HEK293 (cell line): ENCODE measurements around the gene FLYWCH1.

Source experiments
- EGR2 ChIP-seq: fragments of 450-650 bp; formaldehyde crosslinking; IDR thresholded peaks from 2 replicates; pipeline ENCODE4 v1.5.1; 2016; ENCODE audit warnings: low read depth, missing biosample characterization, missing genetic modification characterization
- TRIM28 ChIP-seq: IDR thresholded peaks from 2 replicates; pipeline ENCODE4 v1.6.1; 2011; ENCODE audit warnings: low read length, control low read depth, borderline replicate concordance
- ZBTB8A ChIP-seq: fragments of 450-650 bp; formaldehyde crosslinking; IDR thresholded peaks from 2 replicates; pipeline ENCODE4 v1.5.1; 2016; ENCODE audit warnings: missing biosample characterization, missing genetic modification characterization
- ZNF10 ChIP-seq: fragments of 450-650 bp; formaldehyde crosslinking; IDR thresholded peaks from 2 replicates; pipeline ENCODE4 v1.5.1; 2017; ENCODE audit warnings: missing biosample characterization, missing genetic modification characterization
- ZNF121 ChIP-seq: fragments of 450-650 bp; formaldehyde crosslinking; IDR thresholded peaks from 2 replicates; pipeline ENCODE4 v1.5.1; 2016; ENCODE audit warnings: missing biosample characterization, missing genetic modification characterization
- ZNF133 ChIP-seq: fragments of 450-650 bp; formaldehyde crosslinking; IDR thresholded peaks from 2 replicates; pipeline ENCODE4 v1.5.1; 2016; ENCODE audit warnings: missing biosample characterization, missing genetic modification characterization
- ZNF157 ChIP-seq: fragments of 450-650 bp; formaldehyde crosslinking; IDR thresholded peaks from 2 replicates; pipeline ENCODE4 v1.5.1; 2016; ENCODE audit warnings: missing biosample characterization, missing genetic modification characterization
- ZNF24 ChIP-seq: fragments of 450-650 bp; formaldehyde crosslinking; IDR thresholded peaks from 2 replicates; pipeline ENCODE4 v1.5.1; 2016; ENCODE audit warnings: missing biosample characterization, missing genetic modification characterization
- ZNF266 ChIP-seq: fragments of 450-650 bp; formaldehyde crosslinking; IDR thresholded peaks from 2 replicates; pipeline ENCODE4 v1.5.1; 2016; ENCODE audit warnings: missing biosample characterization, missing genetic modification characterization, low read depth
- ZNF274 ChIP-seq, 2 experiments: fragments of 200-500 bp in 1 of 2; fragments of 450-650 bp in 1 of 2; sonication (Bioruptor generic) in 1 of 2; formaldehyde crosslinking in 1 of 2; IDR thresholded peaks; 2 replicates each; pipeline versions ENCODE4 v1.5.1 to v1.6.1; 2014 to 2016; ENCODE audit warnings: borderline replicate concordance in 1 of 2, inconsistent platforms in 1 of 2, low read length in 1 of 2, missing biosample characterization in 1 of 2, missing genetic modification characterization in 1 of 2
- ZNF302 ChIP-seq: fragments of 450-650 bp; formaldehyde crosslinking; IDR thresholded peaks from 2 replicates; pipeline ENCODE4 v1.5.1; 2016; ENCODE audit warnings: missing biosample characterization, missing genetic modification characterization, low read depth
- ZNF335 ChIP-seq: fragments of 450-650 bp; formaldehyde crosslinking; conservative IDR thresholded peaks from 2 replicates; pipeline ENCODE4 v1.5.1; 2016; ENCODE audit warnings: missing biosample characterization, missing genetic modification characterization
- ZNF341 ChIP-seq: fragments of 450-650 bp; formaldehyde crosslinking; IDR thresholded peaks from 2 replicates; pipeline ENCODE4; 2016; ENCODE audit warnings: low read depth, missing biosample characterization, missing genetic modification characterization
- ZNF433 ChIP-seq: fragments of 450-650 bp; formaldehyde crosslinking; IDR thresholded peaks from 2 replicates; pipeline ENCODE4 v1.5.1; 2016; ENCODE audit warnings: missing biosample characterization, missing genetic modification characterization, low read depth
- ZNF48 ChIP-seq: fragments of 450-650 bp; formaldehyde crosslinking; IDR thresholded peaks from 2 replicates; pipeline ENCODE4 v1.5.1; 2016; ENCODE audit warnings: missing biosample characterization, missing genetic modification characterization
- ZNF561 ChIP-seq: fragments of 450-650 bp; IDR thresholded peaks from 2 replicates; pipeline ENCODE4 v1.5.1; 2018; ENCODE audit warnings: missing biosample characterization, missing genetic modification characterization, borderline replicate concordance
- ZNF600 ChIP-seq: fragments of 450-650 bp; formaldehyde crosslinking; IDR thresholded peaks from 2 replicates; pipeline ENCODE4 v1.5.1; 2016; ENCODE audit warnings: missing biosample characterization, missing genetic modification characterization
- ZNF629 ChIP-seq: fragments of 450-650 bp; formaldehyde crosslinking; IDR thresholded peaks from 2 replicates; pipeline ENCODE4 v1.5.1; 2017; ENCODE audit warnings: missing biosample characterization, missing genetic modification characterization
- ZNF776 ChIP-seq: fragments of 450-650 bp; formaldehyde crosslinking; IDR thresholded peaks from 2 replicates; pipeline ENCODE4 v1.5.0; 2017; ENCODE audit warnings: missing biosample characterization, missing genetic modification characterization, borderline replicate concordance
- ZSCAN16 ChIP-seq: fragments of 450-650 bp; formaldehyde crosslinking; IDR thresholded peaks from 2 replicates; pipeline ENCODE4 v1.5.1; 2016; ENCODE audit warnings: missing biosample characterization, missing genetic modification characterization
- TF ChIP-seq, protein P1 (sequence below): fragments of 450-650 bp; formaldehyde crosslinking; conservative IDR thresholded peaks from 2 replicates; pipeline ENCODE4 v1.5.1; 2016; ENCODE audit warnings: low read depth, missing biosample characterization, missing genetic modification characterization
- TF ChIP-seq, protein P2 (sequence below): fragments of 450-650 bp; formaldehyde crosslinking; IDR thresholded peaks from 2 replicates; pipeline ENCODE4 v1.5.0; 2017; ENCODE audit warnings: missing biosample characterization, missing genetic modification characterization, borderline replicate concordance
- TF ChIP-seq, protein P3 (sequence below): fragments of 450-650 bp; IDR thresholded peaks from 2 replicates; pipeline ENCODE4 v1.5.1; 2018; ENCODE audit warnings: missing biosample characterization, mild to moderate bottlenecking, missing genetic modification characterization
- TF ChIP-seq, protein P4 (sequence below): fragments of 450-650 bp; formaldehyde crosslinking; IDR thresholded peaks from 2 replicates; pipeline ENCODE4 v1.5.1; 2016; ENCODE audit warnings: missing biosample characterization, missing genetic modification characterization
- TF ChIP-seq, protein P5 (sequence below): fragments of 450-650 bp; formaldehyde crosslinking; IDR thresholded peaks from 2 replicates; pipeline ENCODE4 v1.5.1; 2016; ENCODE audit warnings: missing biosample characterization, missing genetic modification characterization

FLYWCH1 gene

DNA sequence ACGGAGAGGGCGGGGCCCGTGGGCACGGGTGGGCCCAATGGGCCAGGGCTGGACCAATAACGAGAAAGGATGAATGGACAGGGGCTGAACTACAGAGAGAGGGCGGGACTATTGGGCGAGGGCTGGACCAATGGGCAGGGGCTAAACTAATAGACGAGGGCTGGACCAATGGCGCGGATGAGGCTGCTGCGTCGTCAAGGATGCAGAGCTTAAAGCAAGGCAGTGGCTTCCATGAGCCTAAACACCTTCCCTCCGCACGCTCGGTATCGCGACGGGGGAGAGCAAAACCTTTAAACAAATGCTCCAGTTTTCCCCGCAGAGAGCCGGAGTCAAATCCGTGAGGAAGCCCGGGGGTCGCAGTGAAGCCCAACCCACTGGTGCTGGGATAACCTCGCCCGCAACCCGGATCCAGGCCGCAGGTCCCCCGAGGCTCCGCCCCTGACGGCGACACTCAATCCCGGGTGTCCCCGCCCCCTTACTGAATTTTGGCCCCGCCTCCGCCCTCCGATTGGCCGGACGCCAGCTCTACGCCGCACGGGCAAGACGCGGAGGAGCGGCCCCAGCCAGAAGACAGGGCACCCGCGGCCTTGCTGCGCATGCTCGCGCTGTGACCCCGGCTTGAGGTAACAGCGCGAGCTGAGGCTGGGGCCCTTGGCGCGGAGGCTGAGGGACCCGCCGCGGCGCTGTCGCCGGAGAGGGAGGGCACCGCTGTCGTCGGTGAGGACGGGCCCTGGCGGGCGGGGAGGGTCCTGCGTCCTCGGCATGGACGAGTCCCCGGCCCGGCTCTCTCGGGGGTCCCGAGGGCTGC lies 28.9 kb upstream of the FLYWCH1 start, which contains the start of gene FLYWCH2 (continued):
- TF ChIP-seq ZNF629: 0 out of 2 replicates have a peak, but pooled peaks have one; percentile 12
- peak; percentile 66 for TF ChIP-seq ZNF335
- TF ChIP-seq, protein P1, sequence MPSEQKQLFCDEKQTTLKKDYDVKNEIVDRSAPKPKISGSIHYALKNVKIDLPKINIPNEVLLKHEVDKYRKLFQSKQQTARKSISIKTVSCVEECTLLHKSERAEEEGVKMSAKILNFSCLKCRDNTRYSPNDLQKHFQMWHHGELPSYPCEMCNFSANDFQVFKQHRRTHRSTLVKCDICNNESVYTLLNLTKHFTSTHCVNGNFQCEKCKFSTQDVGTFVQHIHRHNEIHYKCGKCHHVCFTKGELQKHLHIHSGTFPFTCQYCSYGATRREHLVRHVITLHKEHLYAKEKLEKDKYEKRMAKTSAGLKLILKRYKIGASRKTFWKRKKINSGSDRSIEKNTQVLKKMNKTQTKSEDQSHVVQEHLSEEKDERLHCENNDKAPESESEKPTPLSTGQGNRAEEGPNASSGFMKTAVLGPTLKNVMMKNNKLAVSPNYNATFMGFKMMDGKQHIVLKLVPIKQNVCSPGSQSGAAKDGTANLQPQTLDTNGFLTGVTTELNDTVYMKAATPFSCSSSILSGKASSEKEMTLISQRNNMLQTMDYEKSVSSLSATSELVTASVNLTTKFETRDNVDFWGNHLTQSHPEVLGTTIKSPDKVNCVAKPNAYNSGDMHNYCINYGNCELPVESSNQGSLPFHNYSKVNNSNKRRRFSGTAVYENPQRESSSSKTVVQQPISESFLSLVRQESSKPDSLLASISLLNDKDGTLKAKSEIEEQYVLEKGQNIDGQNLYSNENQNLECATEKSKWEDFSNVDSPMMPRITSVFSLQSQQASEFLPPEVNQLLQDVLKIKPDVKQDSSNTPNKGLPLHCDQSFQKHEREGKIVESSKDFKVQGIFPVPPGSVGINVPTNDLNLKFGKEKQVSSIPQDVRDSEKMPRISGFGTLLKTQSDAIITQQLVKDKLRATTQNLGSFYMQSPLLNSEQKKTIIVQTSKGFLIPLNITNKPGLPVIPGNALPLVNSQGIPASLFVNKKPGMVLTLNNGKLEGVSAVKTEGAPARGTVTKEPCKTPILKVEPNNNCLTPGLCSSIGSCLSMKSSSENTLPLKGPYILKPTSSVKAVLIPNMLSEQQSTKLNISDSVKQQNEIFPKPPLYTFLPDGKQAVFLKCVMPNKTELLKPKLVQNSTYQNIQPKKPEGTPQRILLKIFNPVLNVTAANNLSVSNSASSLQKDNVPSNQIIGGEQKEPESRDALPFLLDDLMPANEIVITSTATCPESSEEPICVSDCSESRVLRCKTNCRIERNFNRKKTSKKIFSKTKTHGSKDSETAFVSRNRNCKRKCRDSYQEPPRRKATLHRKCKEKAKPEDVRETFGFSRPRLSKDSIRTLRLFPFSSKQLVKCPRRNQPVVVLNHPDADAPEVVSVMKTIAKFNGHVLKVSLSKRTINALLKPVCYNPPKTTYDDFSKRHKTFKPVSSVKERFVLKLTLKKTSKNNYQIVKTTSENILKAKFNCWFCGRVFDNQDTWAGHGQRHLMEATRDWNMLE (tag by site-specific recombination): no peak
- no peak for TF ChIP-seq ZNF24 (tag by site-specific recombination)
- no peak for TF ChIP-seq ZNF274 (IDR thresholded peaks at IDR 0.05; ENCODE audit: low read length)
- TF ChIP-seq ZNF274 (tag by site-specific recombination; IDR thresholded peaks at IDR 0.05; ENCODE audit: borderline replicate concordance): no peak
- peak; percentile 49 for TF ChIP-seq ZNF341 (tag by site-specific recombination)
- no peak for TF ChIP-seq ZNF157 (tag by site-specific recombination)
- no peak for TF ChIP-seq ZNF121 (tag by site-specific recombination)
- TF ChIP-seq, protein P2, sequence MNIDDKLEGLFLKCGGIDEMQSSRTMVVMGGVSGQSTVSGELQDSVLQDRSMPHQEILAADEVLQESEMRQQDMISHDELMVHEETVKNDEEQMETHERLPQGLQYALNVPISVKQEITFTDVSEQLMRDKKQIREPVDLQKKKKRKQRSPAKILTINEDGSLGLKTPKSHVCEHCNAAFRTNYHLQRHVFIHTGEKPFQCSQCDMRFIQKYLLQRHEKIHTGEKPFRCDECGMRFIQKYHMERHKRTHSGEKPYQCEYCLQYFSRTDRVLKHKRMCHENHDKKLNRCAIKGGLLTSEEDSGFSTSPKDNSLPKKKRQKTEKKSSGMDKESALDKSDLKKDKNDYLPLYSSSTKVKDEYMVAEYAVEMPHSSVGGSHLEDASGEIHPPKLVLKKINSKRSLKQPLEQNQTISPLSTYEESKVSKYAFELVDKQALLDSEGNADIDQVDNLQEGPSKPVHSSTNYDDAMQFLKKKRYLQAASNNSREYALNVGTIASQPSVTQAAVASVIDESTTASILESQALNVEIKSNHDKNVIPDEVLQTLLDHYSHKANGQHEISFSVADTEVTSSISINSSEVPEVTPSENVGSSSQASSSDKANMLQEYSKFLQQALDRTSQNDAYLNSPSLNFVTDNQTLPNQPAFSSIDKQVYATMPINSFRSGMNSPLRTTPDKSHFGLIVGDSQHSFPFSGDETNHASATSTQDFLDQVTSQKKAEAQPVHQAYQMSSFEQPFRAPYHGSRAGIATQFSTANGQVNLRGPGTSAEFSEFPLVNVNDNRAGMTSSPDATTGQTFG (tag by site-specific recombination): no peak
- no peak for TF ChIP-seq EGR2
- no peak for TF ChIP-seq ZNF433 (tag by site-specific recombination)
- TF ChIP-seq ZNF600 (tag by site-specific recombination): 0 out of 2 replicates have a peak, but pooled peaks have one; percentile 24
- TF ChIP-seq, protein P3, sequence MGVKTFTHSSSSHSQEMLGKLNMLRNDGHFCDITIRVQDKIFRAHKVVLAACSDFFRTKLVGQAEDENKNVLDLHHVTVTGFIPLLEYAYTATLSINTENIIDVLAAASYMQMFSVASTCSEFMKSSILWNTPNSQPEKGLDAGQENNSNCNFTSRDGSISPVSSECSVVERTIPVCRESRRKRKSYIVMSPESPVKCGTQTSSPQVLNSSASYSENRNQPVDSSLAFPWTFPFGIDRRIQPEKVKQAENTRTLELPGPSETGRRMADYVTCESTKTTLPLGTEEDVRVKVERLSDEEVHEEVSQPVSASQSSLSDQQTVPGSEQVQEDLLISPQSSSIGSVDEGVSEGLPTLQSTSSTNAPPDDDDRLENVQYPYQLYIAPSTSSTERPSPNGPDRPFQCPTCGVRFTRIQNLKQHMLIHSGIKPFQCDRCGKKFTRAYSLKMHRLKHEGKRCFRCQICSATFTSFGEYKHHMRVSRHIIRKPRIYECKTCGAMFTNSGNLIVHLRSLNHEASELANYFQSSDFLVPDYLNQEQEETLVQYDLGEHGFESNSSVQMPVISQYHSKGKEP (tag by site-specific recombination): no peak
- TF ChIP-seq ZNF561 (tag by site-specific recombination): 0 out of 2 replicates have a peak, but pooled peaks have one; percentile 63
- TF ChIP-seq ZNF266 (tag by site-specific recombination): no peak
- TF ChIP-seq TRIM28: no peak
- TF ChIP-seq ZBTB8A (tag by site-specific recombination): peak; percentile 46; the same call in 1 of the 2 replicates
- no peak for TF ChIP-seq ZSCAN16 (tag by site-specific recombination)
- TF ChIP-seq ZNF48 (tag by site-specific recombination): no peak
- TF ChIP-seq, protein P4, sequence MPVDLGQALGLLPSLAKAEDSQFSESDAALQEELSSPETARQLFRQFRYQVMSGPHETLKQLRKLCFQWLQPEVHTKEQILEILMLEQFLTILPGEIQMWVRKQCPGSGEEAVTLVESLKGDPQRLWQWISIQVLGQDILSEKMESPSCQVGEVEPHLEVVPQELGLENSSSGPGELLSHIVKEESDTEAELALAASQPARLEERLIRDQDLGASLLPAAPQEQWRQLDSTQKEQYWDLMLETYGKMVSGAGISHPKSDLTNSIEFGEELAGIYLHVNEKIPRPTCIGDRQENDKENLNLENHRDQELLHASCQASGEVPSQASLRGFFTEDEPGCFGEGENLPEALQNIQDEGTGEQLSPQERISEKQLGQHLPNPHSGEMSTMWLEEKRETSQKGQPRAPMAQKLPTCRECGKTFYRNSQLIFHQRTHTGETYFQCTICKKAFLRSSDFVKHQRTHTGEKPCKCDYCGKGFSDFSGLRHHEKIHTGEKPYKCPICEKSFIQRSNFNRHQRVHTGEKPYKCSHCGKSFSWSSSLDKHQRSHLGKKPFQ: no peak
- no peak for TF ChIP-seq ZNF776 (tag by site-specific recombination)
- no peak for TF ChIP-seq ZNF302
- TF ChIP-seq ZNF133 (tag by site-specific recombination): no peak; the same call in 1 of the 2 replicates
- TF ChIP-seq, protein P5, sequence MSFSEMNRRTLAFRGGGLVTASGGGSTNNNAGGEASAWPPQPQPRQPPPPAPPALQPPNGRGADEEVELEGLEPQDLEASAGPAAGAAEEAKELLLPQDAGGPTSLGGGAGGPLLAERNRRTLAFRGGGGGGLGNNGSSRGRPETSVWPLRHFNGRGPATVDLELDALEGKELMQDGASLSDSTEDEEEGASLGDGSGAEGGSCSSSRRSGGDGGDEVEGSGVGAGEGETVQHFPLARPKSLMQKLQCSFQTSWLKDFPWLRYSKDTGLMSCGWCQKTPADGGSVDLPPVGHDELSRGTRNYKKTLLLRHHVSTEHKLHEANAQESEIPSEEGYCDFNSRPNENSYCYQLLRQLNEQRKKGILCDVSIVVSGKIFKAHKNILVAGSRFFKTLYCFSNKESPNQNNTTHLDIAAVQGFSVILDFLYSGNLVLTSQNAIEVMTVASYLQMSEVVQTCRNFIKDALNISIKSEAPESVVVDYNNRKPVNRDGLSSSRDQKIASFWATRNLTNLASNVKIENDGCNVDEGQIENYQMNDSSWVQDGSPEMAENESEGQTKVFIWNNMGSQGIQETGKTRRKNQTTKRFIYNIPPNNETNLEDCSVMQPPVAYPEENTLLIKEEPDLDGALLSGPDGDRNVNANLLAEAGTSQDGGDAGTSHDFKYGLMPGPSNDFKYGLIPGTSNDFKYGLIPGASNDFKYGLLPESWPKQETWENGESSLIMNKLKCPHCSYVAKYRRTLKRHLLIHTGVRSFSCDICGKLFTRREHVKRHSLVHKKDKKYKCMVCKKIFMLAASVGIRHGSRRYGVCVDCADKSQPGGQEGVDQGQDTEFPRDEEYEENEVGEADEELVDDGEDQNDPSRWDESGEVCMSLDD (tag by site-specific recombination): peak; percentile 65; the same call in 1 of the 2 replicates
- no peak for TF ChIP-seq ZNF10 (tag by site-specific recombination)
